GM19351 (cell line): ENCODE measurements around the gene LRGUK.

Experiments used
- ATAC-seq: cut with Tn5 transposase; IDR thresholded peaks from one replicate; pipeline ENCODE4 v1.9.1; 2021; ENCODE audit warnings: mild to moderate bottlenecking, moderate library complexity; ENCODE audit not compliant: unreplicated experiment

LRGUK gene

DNA sequence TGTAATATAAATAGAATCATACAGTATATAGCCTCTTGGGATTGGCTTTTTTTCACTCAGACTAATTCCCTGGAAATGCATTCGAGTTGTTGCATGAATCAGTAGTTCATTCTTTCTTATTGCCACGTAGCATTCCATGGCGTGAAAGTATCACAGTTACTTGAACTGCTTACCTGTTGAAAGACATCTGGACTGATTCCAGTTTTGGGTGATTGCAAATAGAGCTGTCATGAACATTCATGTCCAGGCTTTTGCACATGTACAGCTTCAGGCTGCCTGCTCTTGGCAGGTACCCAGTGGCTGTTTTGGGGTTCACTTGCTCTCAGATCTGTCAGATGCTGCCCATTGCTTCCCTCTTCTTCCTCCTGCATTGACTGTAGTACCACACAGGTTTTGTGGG, 54.9 kb downstream of the LRGUK start:
- ATAC-seq, result no peak

- ATAC-seq, result no peak
Measured at GRCh38 chr7:134184767-134185166, 57.6 kb downstream of the LRGUK start.

DNA sequence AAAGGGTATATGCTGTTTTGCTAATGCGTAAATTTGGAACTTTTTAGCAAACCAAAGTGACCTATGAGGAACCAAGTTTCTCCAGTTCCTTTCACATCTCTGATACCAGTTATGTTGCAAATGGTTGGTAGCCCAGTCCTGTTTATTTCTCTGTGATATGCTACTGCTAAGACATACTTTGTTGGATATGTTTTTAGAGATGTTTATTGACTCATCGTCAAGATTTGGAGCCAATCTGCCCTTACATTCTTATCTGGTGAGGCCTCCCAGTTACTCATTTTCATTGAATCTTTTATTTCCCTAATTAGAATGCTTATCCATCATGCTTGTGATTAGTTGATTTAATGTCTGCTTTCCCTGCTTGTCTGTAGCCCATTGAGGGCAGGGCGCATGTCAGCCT, 58.9 kb downstream of the LRGUK start:
- ATAC-seq, result no peak

DNA sequence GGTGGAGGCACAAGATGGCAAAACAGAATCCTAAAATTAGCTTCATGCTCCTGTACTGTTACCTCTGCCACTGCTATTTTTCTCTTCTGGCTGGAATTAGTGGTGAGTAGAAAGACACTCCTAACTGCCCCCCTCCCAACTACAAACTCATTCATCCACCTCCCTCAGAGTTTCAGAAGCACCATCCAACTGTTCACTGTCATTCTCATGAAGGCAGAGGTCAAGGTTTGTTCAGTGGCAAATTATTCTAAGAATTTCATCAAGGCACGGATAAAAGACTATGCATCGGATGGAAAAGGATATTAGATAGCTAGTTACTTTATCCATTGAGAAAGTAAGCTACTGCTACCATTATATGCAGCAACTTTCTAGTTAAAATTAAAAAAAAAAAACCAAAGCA, 59.7 kb downstream of the LRGUK start:
- ATAC-seq, result no peak

DNA sequence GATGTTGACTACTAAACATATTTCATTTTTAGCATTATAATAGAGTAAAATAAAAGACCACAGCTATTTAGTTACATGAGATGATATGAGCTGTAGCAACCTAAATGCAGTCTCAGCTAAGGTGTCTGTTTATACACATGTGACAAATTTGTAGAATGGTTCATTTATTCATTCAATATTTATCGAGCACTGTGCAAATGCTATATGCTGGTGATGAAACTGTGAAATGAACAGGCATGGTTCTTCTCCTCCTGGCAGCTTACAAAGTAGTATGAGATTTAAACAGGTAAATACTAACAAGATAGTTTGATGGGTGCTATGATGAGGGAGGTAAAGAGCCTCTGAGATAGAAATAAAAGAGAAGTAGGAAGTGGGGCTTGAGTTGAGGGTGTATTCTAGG, 60.8 kb downstream of the LRGUK start:
- ATAC-seq, result no peak

- ATAC-seq, result no peak
Measured at GRCh38 chr7:134188311-134188710, 61.2 kb downstream of the LRGUK start.

GRCh38 chr7:134189559-134189958, 62.4 kb downstream of the LRGUK start:
- ATAC-seq, result no peak

DNA sequence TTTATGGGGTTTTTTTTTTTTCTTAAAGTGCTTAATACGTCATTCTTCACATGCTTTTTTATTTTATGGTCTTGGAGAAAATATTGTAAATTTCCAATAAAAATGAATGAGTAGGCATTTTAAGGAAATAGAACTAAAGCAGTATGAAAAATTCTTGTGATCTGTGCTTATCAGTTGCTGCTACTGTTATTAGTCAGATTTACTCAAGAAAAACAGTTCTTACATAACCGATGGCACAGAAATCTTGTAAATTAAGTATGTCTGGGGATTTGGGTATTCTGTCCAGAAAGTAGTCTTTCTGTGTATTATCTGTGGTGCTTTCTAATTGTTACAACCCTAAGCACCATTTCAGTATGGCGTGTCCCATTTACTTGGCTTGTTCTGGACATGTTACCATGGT, 64.7 kb downstream of the LRGUK start:
- ATAC-seq, result no peak

DNA sequence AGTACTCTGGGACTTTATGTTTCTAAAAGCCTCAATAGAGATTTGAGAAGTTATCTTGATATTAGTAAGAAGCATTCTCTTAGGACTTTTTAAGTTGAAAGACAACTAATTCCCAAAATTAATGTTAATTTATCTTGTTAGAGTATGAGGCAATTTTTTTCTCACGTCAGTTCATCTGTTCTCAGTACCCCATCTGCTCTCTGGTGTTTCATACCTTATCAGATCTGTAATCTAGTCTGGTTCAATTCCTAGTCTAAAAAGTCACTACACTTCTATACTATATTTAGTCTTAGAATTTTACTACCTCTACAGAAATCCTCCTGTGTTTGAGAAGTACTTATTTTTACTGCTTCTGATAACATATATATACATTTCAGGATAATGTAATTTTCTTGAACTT, 66.1 kb downstream of the LRGUK start:
- no peak for ATAC-seq

GRCh38 chr7:134195252-134195651, 68.1 kb downstream of the LRGUK start:
- no peak for ATAC-seq

DNA sequence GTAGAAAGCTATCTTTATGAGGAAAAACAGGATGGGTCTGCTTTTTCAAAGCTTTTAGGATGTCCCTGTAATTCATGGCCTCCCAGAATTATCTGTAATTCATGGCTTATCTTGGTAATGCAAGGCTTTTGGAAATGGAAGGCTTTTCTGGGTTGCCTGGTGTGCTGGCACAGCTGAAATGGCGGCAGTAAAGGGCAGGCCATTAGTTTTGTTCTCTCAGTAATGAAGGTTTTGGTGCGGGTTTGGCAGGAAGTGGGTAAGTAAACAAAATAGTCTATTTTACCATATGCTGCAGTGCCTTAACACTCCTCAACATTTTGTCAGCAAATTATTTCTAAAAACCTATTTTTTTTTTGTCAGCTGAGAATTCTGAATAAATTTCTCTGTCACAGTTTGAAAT, 69.3 kb downstream of the LRGUK start:
- ATAC-seq, result no peak

DNA sequence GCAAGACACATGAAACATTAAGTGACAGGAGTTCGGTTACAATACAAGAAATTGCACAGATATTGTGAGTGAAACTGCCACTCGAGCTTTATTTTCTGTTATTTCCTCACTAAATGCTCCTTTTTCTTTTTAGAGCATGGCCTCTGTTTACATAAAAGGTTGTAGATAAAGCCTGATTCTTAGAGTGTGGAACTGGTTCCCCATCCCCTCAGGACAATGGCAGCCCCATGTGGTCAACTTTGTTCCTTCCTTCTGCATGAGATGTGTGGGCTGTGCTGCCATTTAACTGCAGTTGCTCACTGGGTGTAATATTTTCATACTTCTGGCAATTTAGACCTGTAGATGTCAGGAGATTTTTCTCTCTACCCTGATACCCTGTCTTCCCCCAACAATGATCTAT, 70.2 kb downstream of the LRGUK start:
- ATAC-seq, result no peak

DNA sequence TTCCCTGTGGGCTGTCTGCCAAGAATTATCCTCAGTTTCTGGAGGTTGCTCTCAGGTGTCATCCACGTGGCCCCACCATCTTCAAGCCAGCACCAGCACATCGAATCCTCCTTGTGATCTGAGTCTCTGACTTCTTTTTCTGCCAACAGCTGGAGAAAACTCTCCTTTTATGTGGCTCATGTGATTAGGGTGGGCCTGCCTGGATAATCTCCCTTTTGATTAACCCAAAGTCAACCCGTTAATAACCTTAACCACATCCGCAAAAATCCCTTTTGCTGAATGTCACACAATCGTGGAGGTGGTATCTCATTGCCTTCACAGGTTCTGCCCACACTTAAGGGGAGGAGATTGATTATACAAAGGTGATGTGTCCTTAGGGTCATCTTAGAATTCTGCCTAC, 73.8 kb downstream of the LRGUK start:
- ATAC-seq, result no peak

DNA sequence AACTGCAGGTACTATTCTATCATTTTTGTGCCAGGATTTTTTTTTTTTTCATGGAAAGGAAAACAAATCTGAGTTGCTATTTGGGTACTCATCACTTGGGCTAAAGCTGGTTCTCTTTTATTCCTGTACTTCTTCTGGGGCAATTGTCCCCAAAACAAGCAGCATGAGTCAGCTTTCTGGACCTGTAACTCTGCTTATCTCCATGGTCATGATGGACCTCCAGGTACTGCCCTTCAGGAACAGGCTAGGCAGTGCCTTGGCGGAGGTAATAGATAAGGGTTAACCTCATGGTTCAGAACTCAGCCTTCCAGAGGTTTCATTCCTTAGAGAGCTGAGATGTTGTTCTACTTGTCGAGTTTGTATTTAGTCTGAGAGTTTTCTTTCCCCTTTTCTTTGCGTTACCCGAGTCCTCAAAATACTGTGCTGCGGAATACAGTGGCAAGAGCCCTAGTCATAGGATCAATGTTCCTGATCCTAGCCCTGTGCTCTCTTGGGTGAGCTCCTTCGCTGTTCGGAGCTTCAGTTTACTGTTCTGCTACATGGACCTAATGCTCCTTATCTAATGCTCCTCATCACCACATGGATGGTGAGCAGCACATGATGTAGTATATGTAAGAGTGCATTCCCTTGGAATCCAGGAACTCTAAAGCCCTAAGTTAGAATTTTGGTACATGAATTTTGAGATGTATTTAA, 74.6 kb downstream of the LRGUK start:
- no peak for ATAC-seq

DNA sequence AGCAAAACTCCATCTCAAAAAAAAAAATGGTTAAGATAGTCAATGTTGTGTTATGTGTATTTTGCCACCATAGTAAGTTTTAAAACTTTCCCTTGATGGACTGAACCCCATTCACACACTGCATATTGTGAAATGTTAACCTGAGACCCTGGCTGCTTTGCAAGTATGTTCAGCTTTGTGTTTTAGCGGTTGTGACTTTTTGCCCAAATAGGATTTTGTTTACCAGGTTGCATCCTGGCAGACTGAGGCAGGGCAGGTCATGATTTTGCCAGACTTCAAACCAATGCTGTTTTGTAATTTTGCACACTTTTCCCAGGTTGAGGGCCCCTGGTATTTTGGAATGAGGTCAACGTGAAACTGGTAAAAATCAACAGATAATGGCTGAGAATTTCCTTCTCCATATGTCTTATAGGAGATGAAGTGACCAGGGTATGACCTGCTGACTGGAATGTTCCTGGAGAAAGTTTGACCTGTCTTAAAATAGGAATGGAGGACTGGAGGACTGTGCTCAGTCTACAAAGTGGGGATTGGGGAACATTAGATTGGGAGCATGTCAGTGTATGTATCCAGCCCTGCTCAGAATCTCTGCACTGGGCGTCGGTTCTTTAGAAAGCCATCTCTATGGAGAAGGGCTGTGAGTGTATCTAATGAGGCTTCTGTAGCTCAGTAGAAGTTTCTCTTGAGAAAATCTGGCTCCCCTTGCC, 76.2 kb downstream of the LRGUK start:
- ATAC-seq, result no peak

- no peak for ATAC-seq
Measured at GRCh38 chr7:134209322-134210015, 82.3 kb downstream of the LRGUK start.

- no peak for ATAC-seq
Measured at GRCh38 chr7:134210227-134210626, 83.1 kb downstream of the LRGUK start.

GRCh38 chr7:134210976-134211663, 84.0 kb downstream of the LRGUK start:
- no peak for ATAC-seq

- ATAC-seq, result no peak
Measured at GRCh38 chr7:134211817-134212216, 84.7 kb downstream of the LRGUK start.

- ATAC-seq, result no peak
Measured at GRCh38 chr7:134212576-134213546, 85.7 kb downstream of the LRGUK start.
